Lung (tissue), 12 donors: ENCODE results near the gene OPCML. TPM values are rescaled to one million over a fixed set of nuclear protein-coding genes. Genes with fewer than 3 reads are reported as not detected.

Experiments used
- ATAC-seq: fragments of 200-7000 bp; cut with Tn5 transposase; one replicate; pipeline ENCODE4 v1.9.1; 2020; ENCODE audit warnings: moderate number of reproducible peaks; ENCODE audit not compliant: insufficient read depth, low FRiP score
- DNase-seq, 3 donors: peaks; one replicate each; pipeline ENCODE4 v3.0.0-alpha.2; 2013 to 2017
- H3K27ac ChIP-seq, 2 donors: one replicate each; pipeline ENCODE4 v1.5.1; 2013; ENCODE audit warnings: mild to moderate bottlenecking in 2 of 2, moderate library complexity in 2 of 2, control low read depth in 1 of 2, inconsistent platforms in 1 of 2, low read depth in 1 of 2, low read length in 1 of 2
- H3K27me3 ChIP-seq, 3 donors: one replicate each; pipeline ENCODE4 v1.5.1; 2013; ENCODE audit warnings: low read length in 2 of 3; ENCODE audit not compliant: control insufficient read depth in 3 of 3, insufficient read depth in 3 of 3
- H3K36me3 ChIP-seq, 4 donors: one replicate each; pipeline ENCODE4 v1.5.1; 2013; ENCODE audit warnings: low read length in 4 of 4, mild to moderate bottlenecking in 1 of 4, moderate library complexity in 1 of 4; ENCODE audit not compliant: control insufficient read depth in 4 of 4, insufficient read depth in 4 of 4
- H3K4me1 ChIP-seq, 5 donors: one replicate each; pipeline ENCODE4 v1.5.1; 2013; ENCODE audit warnings: low read length in 5 of 5, mild to moderate bottlenecking in 2 of 5, moderate library complexity in 1 of 5; ENCODE audit not compliant: control insufficient read depth in 5 of 5, insufficient read depth in 5 of 5
- H3K4me3 ChIP-seq: one replicate; pipeline ENCODE4 v1.5.1; 2013; ENCODE audit warnings: mild to moderate bottlenecking, control low read depth, moderate library complexity
- H3K9ac ChIP-seq, 2 donors: one replicate each; pipeline ENCODE4 v1.5.1; 2013; ENCODE audit warnings: low read length in 2 of 2, control low read depth in 1 of 2; ENCODE audit not compliant: insufficient read depth in 1 of 2
- H3K9me3 ChIP-seq, 4 donors: one replicate each; pipeline ENCODE4 v1.5.1; 2013; ENCODE audit warnings: low read length in 3 of 4, mild to moderate bottlenecking in 1 of 4, moderate library complexity in 1 of 4; ENCODE audit not compliant: control insufficient read depth in 4 of 4, insufficient read depth in 3 of 4
- CTCF ChIP-seq: IDR thresholded peaks from 2 replicates; pipeline ENCODE4 v1.5.1; 2012; ENCODE audit warnings: mild to moderate bottlenecking; ENCODE audit errors: control extremely low read depth, extremely low read depth
- WGBS, 2 donors: extraction: QIAGEN DNeasy Blood & Tissue Kit; methylation state at CpG; one replicate each; pipeline ENCODE4 v1.1.7; 2013; 5-methylcytosine and 5-hydroxymethylcytosine counted together
- polyA plus RNA-seq, 2 donors: library from polyadenylated mRNA; stranded (reverse); fragments of 200-250 nt; gene quantifications; one replicate each; pipeline ENCODE4 v1.2.1, GENCODE V29; 2013
- total RNA-seq, 2 donors: library from RNA; depleted of rRNA in 1 of 2; stranded (reverse); fragments of >200 nt in 1 of 2; gene quantifications; one replicate each; pipeline ENCODE4 v1.2.1, GENCODE V29; 2014 to 2021
- donor health status: control.
- donor health status: control.
- donor health status: Bipolar disorder and iron deficiency.
- donor health status: healthy.
- donor health status: DM: yes; HTN: yes; CAD: no.

OPCML gene
- total and polyA plus RNA-seq, 4 donors, result 0.49 to 0.74 TPM; not detected in 2

- Histone ChIP-seq H3K36me3 (no peaks in the 10 kb centered on the region), H3K27ac (no peak overlapping the region), H3K4me1 (peaks cover 0 to 1% (median 0%) of the 10 kb centered on the region in 5 donors), H3K4me3 (no peak overlapping the region), H3K9ac (no peak overlapping the region), H3K27me3 (peaks cover 0 to 12% (median 2%) of the 10 kb centered on the region in 3 donors), H3K9me3 (no peaks in the 10 kb centered on the region)
- no peak for ATAC-seq
- WGBS, 2 donors, result 84 to 86% methylated on average over 7 of the region's 7 CpGs
- no peak for DNase-seq
- TF ChIP-seq CTCF, result no peak
Observed at GRCh38 chr11:133563505-133564025, 31.3 kb upstream of the OPCML start.

GRCh38 chr11:133560472-133560855 is 28.2 kb upstream of the OPCML start:
- H3K36me3 ChIP-seq, result no peaks in the 10 kb centered on the region
- DNase-seq, result no peak
- peaks cover 0 to 2% (median 0%) of the 10 kb centered on the region in 3 donors for H3K27me3 ChIP-seq
- TF ChIP-seq CTCF, result no peak
- no peaks in the 10 kb centered on the region for H3K9me3 ChIP-seq
- H3K9ac ChIP-seq, result no peak overlapping the region
- 75 to 89% methylated on average over 9 of the region's 9 CpGs for WGBS, 2 donors
- ATAC-seq, result no peak
- no peak overlapping the region for H3K27ac ChIP-seq
- H3K4me3 ChIP-seq, result no peak overlapping the region
- peaks cover 0 to 1% (median 0%) of the 10 kb centered on the region in 5 donors for H3K4me1 ChIP-seq

- WGBS, 2 donors, result 87 to 90% methylated on average over 10 of the region's 10 CpGs
- no peak for TF ChIP-seq CTCF
Observed at GRCh38 chr11:133559833-133560471, 27.7 kb upstream of the OPCML start.

More at GRCh38 chr11:133559833-133560471, 27.7 kb upstream of the OPCML start:
- ATAC-seq (no peak), DNase-seq (no peak)
- no peaks in the 10 kb centered on the region for H3K36me3 ChIP-seq
- peaks cover 0 to 1% (median 0%) of the 10 kb centered on the region in 5 donors for H3K4me1 ChIP-seq
- H3K4me3 ChIP-seq, result no peak overlapping the region
- H3K27me3 ChIP-seq, result peaks cover 0 to 2% (median 0%) of the 10 kb centered on the region in 3 donors
- H3K9me3 ChIP-seq, result no peaks in the 10 kb centered on the region
- no peak overlapping the region for H3K27ac ChIP-seq
- H3K9ac ChIP-seq, result no peak overlapping the region
